HG02588 (cell line): ENCODE measurements around the gene RBM4B.

ENCODE experiments used
- ATAC-seq: cut with Tn5 transposase; IDR thresholded peaks from one replicate; pipeline ENCODE4 v1.9.1; 2021; ENCODE audit warnings: mild to moderate bottlenecking, moderate library complexity; ENCODE audit not compliant: unreplicated experiment

Gene RBM4B

GRCh38 chr11:66708094-66708493 is 30.4 kb upstream of the RBM4B start:
- ATAC-seq, result no peak

DNA sequence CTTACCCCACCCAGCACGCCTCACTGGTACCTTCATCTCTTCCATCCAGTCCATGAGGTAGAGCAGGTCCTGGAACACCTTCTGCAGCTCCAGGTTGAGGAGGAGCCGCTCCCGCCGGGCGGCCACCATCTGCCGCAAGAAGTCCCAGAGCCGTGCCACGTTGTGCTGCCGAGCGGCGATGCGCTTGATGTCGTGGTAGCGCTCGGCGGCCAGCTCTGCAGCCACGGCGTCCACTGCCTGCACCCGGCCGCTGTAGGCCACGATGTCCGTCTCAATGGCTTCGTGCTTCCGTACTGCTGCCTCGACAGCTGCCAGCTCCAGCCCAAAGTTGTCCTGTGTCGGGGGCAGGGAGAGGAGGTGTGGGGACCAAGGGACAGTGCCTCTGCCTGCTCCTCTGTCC is 29.8 kb upstream of the RBM4B start:
- no peak for ATAC-seq

DNA sequence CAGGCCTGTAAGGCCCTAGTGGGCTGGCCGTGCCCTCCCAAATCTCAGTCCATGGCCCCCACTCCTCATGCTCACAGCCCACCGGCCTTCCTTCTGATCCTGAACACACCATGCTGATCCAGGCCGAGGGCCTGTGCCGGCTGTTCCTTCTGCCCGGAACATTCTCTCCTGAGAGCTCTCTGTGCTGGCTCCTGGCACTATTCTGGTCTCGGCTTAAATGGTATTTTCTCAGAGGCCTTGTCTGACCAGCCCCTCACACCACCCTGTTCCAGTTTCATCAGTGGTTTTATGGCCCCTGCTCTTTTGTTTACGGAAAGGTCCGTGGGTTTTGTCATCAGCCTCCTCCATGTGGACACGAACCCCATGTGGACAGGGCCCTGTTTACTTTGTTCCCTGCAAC is 29.3 kb upstream of the RBM4B start:
- no peak for ATAC-seq

DNA sequence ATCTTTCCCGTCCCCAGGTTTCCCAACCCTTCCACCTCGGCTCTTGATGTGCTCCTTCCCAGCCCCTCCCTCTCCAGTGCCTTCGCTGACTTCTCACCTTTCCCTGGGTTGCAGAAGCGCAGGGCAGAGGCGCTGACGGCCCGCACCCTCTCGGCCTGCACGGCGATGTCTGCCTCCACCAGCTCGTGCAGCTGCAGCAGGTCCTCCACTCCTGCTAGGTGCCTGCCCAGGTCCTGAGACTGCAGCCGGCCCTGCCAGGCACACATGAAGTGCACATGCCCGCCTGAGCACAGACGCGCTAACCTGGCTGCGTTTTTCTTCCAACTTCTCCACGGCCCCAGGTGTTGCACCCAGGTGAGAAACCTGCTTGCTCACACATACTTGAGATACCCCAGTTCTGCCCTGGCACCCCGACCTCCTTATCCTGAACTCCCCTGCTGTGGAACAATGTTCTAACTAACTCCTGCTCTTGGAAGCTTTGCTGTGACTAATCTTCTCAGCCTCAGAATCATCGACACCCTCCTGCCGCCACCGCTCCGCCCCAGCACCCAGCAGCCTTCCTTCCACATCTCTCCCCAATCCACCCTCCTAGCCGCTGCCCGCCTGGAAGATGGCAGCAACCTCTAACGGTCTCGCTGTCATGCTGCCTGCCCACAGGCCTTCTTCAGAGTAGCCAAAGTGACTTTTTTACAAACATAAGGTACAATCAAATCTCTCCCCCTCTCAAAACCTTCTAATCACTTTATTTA is 28.1 kb upstream of the RBM4B start:
- no peak for ATAC-seq

DNA sequence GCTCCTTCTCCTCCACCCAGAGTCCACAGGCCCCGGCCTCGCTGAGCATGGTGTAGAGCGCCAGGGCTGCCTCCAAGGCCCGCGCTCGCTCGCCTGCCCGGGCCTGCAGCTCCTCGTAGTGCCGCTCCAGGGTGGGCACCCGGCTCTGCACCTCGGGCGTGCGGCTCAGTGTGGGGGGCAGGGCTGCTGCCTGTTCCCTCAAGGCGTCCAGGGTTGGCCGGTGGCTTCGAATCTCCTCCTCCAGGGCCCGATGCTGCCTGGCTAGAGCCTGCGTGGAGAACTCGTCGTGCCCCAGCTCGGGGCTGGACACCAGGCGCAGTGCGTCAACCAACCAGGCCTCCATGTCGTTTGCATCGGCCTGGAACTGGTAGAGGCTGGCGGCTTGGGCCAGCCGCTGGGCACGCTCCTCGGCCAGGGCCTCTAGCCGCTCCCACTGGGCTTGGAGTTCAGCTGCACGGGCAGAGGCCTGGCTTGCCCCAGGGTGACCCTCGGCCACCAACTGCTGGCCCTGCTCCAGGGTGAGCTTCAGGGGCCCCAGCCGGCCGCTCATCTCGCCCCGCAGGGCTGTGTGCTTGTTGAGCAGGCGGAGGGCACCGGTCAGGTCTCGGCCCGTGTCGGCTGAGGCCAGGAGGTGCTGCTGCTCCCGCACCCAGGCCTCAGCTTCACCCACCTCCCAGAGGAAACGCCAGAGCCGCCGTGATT is 27.1 kb upstream of the RBM4B start:
- no peak for ATAC-seq

- ATAC-seq, result no peak
Measured at GRCh38 chr11:66701432-66702240, 23.9 kb upstream of the RBM4B start.

DNA sequence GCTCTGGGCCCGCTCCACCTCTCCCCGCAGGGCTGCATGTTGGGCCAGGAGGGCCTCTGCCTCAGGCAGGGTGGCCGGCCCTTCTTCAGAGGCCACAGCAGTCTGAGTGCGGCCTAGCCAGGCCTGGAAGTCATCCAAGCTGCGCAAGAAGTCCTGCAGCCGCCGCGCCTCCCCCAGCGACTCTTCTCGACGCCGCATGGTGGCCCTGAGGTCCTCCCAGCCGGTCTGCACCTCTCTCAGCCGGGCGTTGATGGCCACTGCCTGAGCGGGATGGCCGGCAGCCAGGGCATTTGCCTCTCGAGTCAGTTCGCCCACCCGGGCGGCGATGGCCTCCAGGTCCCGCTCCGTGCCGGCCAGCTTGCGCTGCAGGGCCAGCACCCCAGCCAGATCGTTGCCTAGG is 23.1 kb upstream of the RBM4B start:
- no peak for ATAC-seq

DNA sequence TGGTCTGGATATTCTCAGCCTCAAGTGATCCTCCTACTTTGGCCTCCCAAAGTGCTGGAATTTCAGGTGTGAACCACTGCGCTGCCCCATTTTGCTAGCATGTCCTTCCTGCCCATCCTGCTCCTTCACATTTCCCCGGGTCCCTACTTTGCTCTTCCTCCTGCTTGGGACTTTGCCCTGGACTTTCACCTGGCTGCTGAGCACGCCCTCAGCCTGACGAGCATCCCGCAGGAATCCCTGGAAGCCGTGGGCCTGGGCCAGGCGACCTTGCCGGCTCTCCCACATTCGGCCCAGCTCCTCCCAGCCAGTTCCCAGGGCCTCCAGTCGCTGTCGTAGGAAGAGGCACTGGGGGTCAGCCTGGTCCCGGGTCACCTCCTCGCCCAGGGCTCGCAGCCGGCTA is 22.6 kb upstream of the RBM4B start:
- ATAC-seq, result no peak

GRCh38 chr11:66698491-66698890 is 20.8 kb upstream of the RBM4B start:
- ATAC-seq, result no peak

- ATAC-seq, result no peak
Measured at GRCh38 chr11:66697988-66698387, 20.3 kb upstream of the RBM4B start.

DNA sequence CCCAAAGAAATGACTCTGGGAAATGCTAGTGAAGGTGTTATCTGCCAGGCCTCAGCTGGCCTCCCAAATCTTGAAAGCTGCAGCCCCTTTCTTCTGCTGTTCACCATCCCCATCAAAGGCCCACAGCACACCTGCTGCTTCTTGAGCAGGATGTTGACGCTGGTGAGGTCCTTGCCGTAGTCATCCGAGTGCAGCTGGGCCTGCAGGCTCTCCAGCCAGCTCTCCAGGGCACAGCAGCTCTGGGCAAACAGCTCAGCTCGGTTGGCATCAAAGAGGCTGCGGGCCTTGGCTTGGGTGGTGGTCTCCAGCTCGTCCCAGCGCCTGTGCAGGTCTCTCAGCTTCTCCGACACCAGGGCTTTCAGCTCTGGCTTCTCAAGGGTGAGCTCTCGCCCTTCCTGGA is 18.5 kb upstream of the RBM4B start:
- no peak for ATAC-seq

DNA sequence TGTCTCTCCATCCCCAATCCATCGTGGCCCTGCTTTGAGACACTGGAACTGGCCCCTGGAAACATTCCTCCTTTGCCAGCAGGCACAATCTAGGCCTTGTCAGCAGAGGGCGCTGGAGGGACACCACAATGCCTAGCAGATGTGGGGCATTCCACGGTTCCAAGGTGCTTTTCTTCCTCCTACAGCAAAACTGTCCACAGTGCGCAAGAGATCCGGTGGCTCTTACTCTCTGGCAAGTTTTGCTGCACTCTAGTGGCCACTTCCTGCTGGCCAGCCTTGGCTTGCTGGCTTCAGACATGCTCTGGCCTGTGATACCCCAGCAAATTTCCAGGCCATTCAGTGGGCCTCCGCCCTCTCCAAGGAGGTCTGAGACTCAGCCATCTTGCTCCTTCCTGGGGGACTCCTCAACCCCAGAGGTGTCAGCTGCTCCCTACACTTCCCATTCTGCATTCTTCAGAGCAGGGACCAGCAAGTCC is 17.1 kb upstream of the RBM4B start:
- no peak for ATAC-seq

DNA sequence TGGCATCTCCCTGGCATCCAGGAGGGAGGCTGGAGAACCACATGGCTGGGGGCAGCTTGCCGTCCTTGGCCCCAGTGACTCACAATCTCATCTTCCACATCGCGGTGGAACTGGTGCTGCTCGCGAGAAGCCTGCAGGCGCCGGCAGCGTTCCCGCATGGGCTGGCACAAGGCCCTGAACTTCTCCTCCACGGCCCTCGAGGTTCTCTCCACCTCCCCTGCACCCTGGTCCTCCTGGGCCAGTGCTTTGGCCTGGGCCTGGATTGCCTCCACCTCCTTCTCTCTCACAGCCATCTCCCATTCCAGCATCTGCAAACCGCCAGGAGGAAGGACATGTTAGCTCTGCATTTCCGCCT is 16.3 kb upstream of the RBM4B start:
- no peak for ATAC-seq

DNA sequence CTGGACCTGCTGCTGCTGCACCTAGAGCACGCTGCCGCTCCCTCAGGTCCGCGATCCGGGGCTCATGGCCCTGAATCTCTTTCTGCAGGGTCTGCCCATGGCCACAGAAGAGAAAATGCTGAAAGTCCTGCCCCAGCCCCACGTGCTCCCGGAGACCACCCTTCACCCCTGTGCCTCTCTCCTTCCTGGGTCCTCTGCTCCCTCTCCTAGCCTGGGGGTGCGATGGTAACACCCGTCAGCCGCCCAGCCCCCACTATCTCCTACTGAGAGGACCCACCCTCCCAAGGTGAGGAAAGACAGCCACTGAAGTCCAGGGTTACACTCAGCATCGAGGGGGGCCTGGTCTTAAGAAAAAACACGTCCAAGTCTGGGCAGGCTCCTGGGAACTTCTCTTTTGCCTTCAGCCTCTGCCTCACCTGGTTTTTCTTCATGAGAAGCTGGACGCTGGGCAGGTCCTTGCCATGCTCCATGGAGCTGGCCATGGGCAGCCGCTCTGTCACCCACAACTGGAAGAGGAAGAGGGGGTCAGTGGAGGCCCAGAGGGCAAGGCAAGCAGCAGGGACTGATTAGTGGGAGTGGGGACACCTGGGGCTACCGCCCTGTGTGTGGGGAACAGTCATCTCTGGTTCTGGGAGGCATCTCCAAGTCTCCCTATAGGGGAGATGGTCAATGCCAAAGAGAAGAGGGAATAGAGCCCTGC is 15.8 kb upstream of the RBM4B start:
- no peak for ATAC-seq

DNA sequence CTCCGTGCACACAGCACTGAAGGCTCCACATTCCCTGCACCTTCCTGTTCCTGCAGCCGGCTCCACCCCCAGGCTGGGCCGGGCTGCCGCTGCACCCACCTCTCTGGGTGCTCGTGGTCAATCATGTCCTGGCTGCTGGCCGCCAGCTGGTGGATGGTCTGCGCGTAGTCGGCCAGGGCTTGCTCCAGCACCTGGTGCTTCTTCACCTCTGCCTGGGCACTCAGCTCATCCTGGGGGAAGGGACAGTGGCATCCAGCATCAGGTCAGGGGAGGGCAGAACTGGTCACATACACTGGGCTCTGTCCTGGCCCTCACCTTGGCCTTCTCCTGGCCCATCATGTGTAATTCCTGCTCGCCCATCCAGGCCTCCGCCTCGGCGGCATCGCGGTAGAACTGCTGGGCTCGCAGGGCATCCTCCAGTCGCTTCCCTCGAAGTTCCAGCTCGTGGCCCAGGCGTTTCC is 15.2 kb upstream of the RBM4B start:
- ATAC-seq, result no peak

DNA sequence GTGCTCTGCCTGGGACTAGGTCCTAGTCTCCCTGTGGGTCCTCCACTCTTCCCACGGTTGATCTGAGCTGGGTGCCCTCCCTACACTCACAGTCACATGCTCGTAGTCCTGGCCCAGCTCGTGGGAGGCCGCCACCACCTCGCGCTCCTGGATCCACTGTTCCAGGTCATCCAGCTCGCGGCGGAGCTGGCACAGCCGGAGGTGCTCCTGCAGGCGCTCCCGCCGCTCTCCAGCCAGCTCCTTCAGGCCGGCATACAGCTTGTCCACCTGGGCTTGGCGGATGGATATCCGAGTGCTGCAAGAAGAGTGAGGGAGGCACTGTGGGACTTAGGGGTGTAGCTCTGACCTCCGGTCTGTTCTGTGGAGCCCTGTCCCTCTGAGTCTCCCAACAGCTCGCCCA is 14.8 kb upstream of the RBM4B start:
- ATAC-seq, result no peak

DNA sequence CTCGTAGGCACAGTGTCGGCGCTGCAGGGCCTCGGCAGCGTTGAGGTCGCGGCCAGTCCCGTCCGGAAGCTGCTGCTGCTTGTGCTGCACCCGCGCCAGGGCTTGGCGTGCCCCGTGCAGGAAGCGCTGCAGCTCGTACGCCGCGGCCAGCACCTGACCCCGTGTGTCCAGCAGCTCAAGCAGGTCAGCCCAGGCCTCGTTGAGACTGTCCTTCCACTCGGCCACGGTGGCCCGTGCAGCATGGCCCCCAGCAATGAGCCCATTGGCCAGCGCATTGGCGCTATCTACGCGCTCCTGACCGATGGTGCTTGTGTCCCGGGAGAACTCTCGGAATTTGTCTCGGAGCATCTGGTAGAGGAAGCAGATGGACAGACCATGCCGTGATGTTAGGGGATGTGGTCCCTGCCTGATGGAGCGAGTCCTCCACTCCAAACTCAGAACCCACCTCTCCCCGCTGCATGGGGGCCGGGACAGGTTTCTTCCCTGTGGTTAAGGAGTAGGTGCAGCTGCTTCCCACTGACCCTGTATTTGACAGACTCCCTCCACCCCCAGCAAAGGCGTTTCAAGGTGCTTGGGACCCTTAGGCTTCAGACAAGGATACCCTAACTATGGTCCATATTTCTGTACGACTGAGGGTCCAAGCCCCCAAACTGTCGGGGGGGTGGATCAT is 13.8 kb upstream of the RBM4B start:
- ATAC-seq, result no peak

DNA sequence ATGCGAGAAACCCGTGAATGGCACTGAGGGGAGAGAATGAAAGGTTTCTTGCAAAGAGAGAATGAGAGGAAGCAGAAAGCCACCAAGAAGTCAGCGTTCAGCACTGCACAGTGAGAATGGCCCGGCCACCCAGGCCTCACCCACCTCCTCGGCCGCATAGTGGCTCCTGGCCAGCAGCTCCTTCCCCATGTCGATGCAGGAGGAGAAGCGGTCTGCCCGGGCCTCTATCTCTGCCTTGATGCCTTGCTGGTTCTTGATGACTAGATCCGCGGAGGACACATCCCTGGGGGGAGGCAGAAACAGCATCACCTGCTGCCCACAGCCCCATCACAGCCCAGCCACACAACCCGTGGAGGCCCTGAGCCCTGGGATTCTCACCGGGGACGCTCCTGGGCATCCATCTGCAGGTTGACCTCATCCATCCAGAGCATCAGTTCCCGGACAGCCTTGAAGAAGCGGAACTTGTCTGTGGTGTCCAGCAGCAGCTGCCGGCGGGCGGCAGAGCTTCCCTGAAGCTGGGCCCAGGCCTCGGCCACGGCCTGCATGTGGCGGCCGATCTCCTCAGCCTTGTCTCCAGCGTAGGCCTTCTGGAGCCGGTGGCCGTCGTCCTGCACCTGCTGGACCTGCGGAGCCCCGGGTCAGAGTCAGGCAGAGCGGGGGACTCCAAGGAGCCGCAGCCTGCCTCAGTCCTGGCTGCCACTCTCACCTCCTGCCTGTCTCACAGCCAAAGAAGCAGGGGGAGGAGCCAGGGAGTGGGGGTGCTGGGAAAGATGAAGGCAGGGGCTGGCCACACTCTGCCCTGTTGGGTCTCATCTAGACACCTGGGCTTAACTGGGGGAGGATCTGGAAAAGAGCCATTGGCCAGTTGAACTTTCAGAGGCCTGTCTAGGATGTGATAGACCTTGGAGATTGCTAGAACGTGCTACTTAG is 12.2 kb upstream of the RBM4B start:
- ATAC-seq, result no peak
